Left ventricle myocardium inferior (tissue), 1 donor: ENCODE data around the gene OR1F1. TPM values are rescaled to one million over a fixed set of nuclear protein-coding genes. Genes with fewer than 3 reads are reported as not detected.
"Not testable (repeated sequence)": the region's sequence is repeated elsewhere in the genome, so short reads cannot be mapped to it uniquely, and the experiment has no call there.

Experiments used
- DNase-seq: peaks from one replicate; pipeline ENCODE4 v3.0.0-alpha.2; 2020
- H3K27ac ChIP-seq: fragments of 200-600 bp; replicated peaks from 2 replicates; pipeline ENCODE4 v1.8.0; 2021
- H3K27me3 ChIP-seq: fragments of 200-600 bp; 2 replicates; pipeline ENCODE4 v1.8.0; 2021; ENCODE audit warnings: low read depth
- H3K36me3 ChIP-seq: fragments of 200-600 bp; 2 replicates; pipeline ENCODE4 v1.8.0; 2021
- H3K4me1 ChIP-seq: fragments of 200-600 bp; 2 replicates; pipeline ENCODE4 v1.8.0; 2021
- H3K4me3 ChIP-seq: fragments of 200-600 bp; 2 replicates; pipeline ENCODE4 v1.8.0; 2021; ENCODE audit warnings: mild to moderate bottlenecking, moderate library complexity
- H3K9me3 ChIP-seq: fragments of 200-600 bp; replicated peaks from 2 replicates; pipeline ENCODE4 v1.8.0; 2021
- CTCF ChIP-seq: fragments of 200-600 bp; IDR thresholded peaks from 2 replicates; pipeline ENCODE4 v1.8.0; 2021; ENCODE audit warnings: antibody characterized with exemption, mild to moderate bottlenecking, borderline replicate concordance
- intact Hi-C: fragments of 100-400 bp; cut with micrococcal nuclease; formaldehyde crosslinking; loops from one replicate; pipeline ENCODE4 v1.11.0; 2022
- total RNA-seq: library from RNA; stranded (reverse); fragmentation: NEBNext Ultra II Directional; extraction: Animal tissue kit (Norgen Biotek cat#: 25700); gene quantifications from one replicate; pipeline ENCODE4 v1.2.1, GENCODE V29; 2021
- donor health status: DM: no; HTN: yes; CAD: no; lungs with severe emphysema.

Gene OR1F1
- total RNA-seq, 1 donor from 2014 or later: not detected

DNA sequence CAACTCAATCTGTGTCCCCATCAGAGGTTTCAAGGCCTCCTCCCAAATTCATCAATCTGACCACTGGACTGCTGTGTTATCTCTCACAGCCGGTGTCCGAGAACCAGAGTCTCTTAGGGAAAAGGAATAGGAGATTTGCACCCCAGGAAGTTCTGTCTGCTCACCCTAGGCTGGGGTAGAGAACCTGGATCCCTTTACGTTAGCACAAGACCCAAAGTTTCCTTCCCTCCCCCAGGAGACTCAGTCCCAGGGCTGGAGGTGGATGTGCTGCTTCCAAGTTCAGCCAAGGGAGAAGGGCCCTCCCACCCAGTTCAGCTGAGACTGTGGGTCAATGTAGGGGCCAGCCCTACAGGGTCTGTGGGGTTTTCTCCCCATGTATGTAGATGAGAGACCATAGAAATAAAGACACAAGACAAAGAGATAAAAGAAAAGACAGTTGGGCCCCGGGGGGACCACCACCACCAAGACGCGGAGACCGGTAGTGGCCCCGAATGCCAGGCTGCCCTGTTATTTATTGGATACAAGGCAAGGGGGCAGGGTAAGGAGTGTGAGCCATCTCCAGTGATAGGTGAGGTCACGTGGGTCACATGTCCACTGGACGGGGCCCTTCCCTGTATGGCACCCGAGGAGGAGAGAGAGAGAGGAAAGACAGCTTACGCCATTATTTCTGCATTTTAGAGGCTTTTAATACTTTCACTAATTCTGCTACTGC, 22.7 kb upstream of the OR1F1 start:
- H3K4me3 ChIP-seq: peak overlapping the region; percentile 51
- intact Hi-C loops: no loop called here

GRCh38 chr16:3166505-3166886, 21.5 kb upstream of the OR1F1 start:
- no peak for TF ChIP-seq CTCF
- H3K9me3 ChIP-seq: no peaks in the 10 kb centered on the region
- H3K36me3 ChIP-seq: no peaks in the 10 kb centered on the region
- intact Hi-C loops: no loop called here
- no peak overlapping the region for H3K4me3 ChIP-seq
- no peak for DNase-seq
- peaks cover 20% of the 10 kb centered on the region for H3K4me1 ChIP-seq
- peaks cover 40% of the 10 kb centered on the region for H3K27me3 ChIP-seq
- no peak overlapping the region for H3K27ac ChIP-seq

More for the DNA sequence above, 22.7 kb upstream of the OR1F1 start:
- no peaks in the 10 kb centered on the region for H3K36me3 ChIP-seq
- H3K27ac ChIP-seq: peak overlapping the region; percentile 34
- H3K4me1 ChIP-seq: peaks cover 11% of the 10 kb centered on the region
- no peak for DNase-seq
- no peak for TF ChIP-seq CTCF
- peaks cover 28% of the 10 kb centered on the region for H3K27me3 ChIP-seq
- H3K9me3 ChIP-seq: no peaks in the 10 kb centered on the region

DNA sequence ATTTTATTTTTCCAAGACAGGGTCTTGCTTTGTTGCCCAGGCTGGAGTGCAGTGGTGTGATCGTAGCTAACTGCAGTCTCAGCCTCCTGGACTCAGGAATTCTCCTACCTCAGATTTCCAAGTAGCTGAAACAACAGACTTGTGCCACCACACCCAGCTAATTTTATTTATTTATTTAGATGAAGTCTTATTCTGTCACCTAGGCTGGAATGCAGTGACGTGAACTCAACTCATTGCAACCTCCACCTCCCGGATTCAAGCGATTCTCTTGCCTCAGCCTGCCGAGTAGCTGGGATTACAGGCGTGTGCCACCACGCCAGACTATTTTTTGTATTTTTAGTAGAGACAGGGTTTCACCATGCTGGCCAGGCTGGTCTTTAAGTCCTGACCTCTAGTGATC, 19.3 kb upstream of the OR1F1 start:
- peaks cover 28% of the 10 kb centered on the region for H3K4me1 ChIP-seq
- H3K9me3 ChIP-seq, intact Hi-C loops, H3K4me3 ChIP-seq, H3K36me3 ChIP-seq, H3K27ac ChIP-seq, DNase-seq: not testable (repeated sequence)
- peaks cover 63% of the 10 kb centered on the region for H3K27me3 ChIP-seq

DNA sequence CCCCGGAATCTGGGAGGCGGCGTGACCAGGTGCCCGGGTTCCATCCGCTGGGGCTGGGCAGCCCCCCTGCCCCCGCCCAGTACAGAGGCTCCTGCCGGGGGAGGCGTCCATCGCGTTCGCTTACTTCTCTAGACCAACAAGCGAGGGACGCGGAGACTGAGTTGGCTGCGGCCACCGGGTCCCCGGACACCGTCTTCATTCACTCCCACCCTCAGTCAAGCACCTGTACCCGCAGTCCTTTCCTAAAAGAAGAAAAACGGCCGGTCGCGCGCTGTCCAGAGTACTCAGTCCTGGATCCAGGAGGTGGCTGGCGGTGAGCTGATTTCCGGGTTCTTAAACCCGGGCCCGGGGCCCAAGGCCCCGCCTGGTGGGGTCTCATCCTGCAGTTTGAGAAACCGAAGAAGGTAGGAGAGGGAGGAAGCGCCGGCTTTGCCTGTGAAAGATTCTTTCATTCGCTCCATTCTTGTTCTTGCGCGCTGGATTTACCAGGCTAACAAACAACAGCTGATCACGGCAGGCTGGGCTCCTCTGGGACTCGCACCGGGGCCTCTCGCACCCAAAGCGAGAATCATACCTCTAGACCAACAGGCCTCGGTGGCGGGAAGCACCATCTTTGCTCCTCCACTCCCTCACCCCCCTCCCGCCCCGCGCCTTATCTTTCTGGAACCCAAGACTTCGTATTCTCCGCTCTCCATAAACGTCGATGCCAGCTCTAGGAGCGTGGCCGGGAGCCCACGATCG, 17.4 kb upstream of the OR1F1 start:
- DNase-seq: no peak
- TF ChIP-seq CTCF: no peak
- H3K4me3 ChIP-seq: peak overlapping the region; percentile 37
- H3K9me3 ChIP-seq: no peaks in the 10 kb centered on the region
- no peaks in the 10 kb centered on the region for H3K36me3 ChIP-seq
- H3K27ac ChIP-seq: no peak overlapping the region
- H3K27me3 ChIP-seq: peaks cover 81% of the 10 kb centered on the region
- peaks cover 36% of the 10 kb centered on the region for H3K4me1 ChIP-seq
- intact Hi-C loops: no loop called here

DNA sequence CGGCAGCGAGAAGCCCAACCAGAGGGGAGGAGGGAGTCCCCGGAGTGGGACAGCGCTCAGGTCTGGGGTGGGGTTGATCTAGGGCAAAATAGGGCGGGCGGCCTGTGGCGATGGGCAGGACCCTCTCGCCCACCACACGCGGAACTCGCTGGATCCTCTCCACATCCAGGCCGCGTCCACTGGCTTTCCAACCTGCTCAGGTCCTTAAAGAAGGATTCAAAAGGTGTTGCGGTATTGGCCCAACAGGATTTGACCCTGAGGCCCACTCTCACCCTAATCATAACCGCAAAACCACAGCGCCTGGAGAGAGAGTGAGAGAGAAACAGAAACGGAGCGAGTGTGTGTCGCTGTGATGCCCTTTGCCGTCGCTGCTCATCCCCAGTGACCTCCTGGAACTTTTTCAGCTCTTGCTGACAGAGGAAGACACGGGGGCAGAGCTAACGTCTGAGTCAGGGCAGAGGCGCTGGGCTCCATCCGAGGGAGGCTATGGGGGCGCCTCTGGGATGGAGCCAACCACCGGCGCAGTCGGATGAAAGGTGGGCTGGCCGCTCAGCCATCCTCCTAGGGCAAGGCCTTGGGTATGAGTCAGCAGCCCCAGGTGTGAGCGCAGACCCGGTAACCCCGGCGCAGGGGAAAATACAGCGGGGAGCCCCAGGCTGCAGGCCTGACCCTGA, 16.7 kb upstream of the OR1F1 start:
- intact Hi-C loops: no loop called here
- H3K27ac ChIP-seq: no peak overlapping the region
- no peaks in the 10 kb centered on the region for H3K36me3 ChIP-seq
- no peak for TF ChIP-seq CTCF
- no peaks in the 10 kb centered on the region for H3K9me3 ChIP-seq
- peaks cover 89% of the 10 kb centered on the region for H3K27me3 ChIP-seq
- H3K4me1 ChIP-seq: peaks cover 33% of the 10 kb centered on the region
- H3K4me3 ChIP-seq: peak overlapping the region; percentile 37
- DNase-seq: no peak
